Hepatic stellate cell (primary cell): Measurements from ENCODE around the gene PTPRE.

Source experiments
- DNase-seq: peaks from one replicate; pipeline ENCODE4 v3.0.0; 2011; ENCODE audit warnings: low spot score

PTPRE gene

GRCh38 chr10:128060341-128061250 is 153.7 kb downstream of the PTPRE start:
- DNase-seq, result no peak

GRCh38 chr10:128061306-128062300 is 154.7 kb downstream of the PTPRE start:
- no peak for DNase-seq

- DNase-seq, result no peak
Measured at GRCh38 chr10:128062331-128062880, 155.5 kb downstream of the PTPRE start.

- no peak for DNase-seq
Measured at GRCh38 chr10:128062881-128063563, 156.1 kb downstream of the PTPRE start.

- no peak for DNase-seq
Measured at GRCh38 chr10:128063736-128064107, 156.8 kb downstream of the PTPRE start.

- no peak for DNase-seq
Measured at GRCh38 chr10:128064108-128064969, 157.4 kb downstream of the PTPRE start.

GRCh38 chr10:128064970-128065580 is 158.2 kb downstream of the PTPRE start:
- no peak for DNase-seq

GRCh38 chr10:128065881-128066534 is 159.1 kb downstream of the PTPRE start:
- DNase-seq, result no peak

GRCh38 chr10:128066870-128067382 is 160.0 kb downstream of the PTPRE start:
- DNase-seq, result no peak

GRCh38 chr10:128067691-128068397 is 160.9 kb downstream of the PTPRE start:
- DNase-seq, result no peak

GRCh38 chr10:128068398-128069285 is 161.7 kb downstream of the PTPRE start:
- no peak for DNase-seq

GRCh38 chr10:128069351-128070051 is 162.6 kb downstream of the PTPRE start:
- peak; percentile 70 for DNase-seq

GRCh38 chr10:128070161-128070560 is 163.3 kb downstream of the PTPRE start:
- DNase-seq, result no peak

GRCh38 chr10:128070721-128071416 is 164.0 kb downstream of the PTPRE start:
- no peak for DNase-seq

- no peak for DNase-seq
Measured at GRCh38 chr10:128071417-128071782, 164.5 kb downstream of the PTPRE start.

GRCh38 chr10:128072046-128072445 is 165.1 kb downstream of the PTPRE start:
- DNase-seq, result no peak
